Calu3 (cell line): ENCODE data around the gene CHST7. TPM values are rescaled to one million over a fixed set of nuclear protein-coding genes. Genes with fewer than 3 reads are reported as not detected.

ENCODE experiments used
- BruUV-seq: library from RNA; stranded (reverse); fragments of 400-500 nt; replicated peaks from 2 replicates; lab custom pipeline; 2021; lab: Mats Ljungman, UMichigan
- CTCF ChIA-PET: fragments of 300-600 bp; sonication (Branson Sonifier 250); formaldehyde crosslinking; loops from one replicate; lab custom pipeline; 2022; ENCODE audit warnings: antibody characterized with exemption; lab: Charles Lee
- DNase-seq: peaks from one replicate; pipeline ENCODE4 v3.0.0; 2022
- H3K27ac Mint-ChIP-seq: one replicate; pipeline ENCODE4 v1.8.0; 2022; ENCODE audit warnings: mixed read lengths; ENCODE audit not compliant: unreplicated experiment
- H3K27me3 Mint-ChIP-seq: one replicate; pipeline ENCODE4 v1.8.0; 2022; ENCODE audit warnings: mixed read lengths; ENCODE audit not compliant: unreplicated experiment
- H3K36me3 Mint-ChIP-seq: one replicate; pipeline ENCODE4 v1.8.0; 2022; ENCODE audit warnings: mild to moderate bottlenecking, moderate library complexity, mixed read lengths; ENCODE audit not compliant: insufficient read depth, unreplicated experiment
- H3K4me1 Mint-ChIP-seq: one replicate; pipeline ENCODE4 v1.8.0; 2022; ENCODE audit warnings: mild to moderate bottlenecking, low read depth, mixed read lengths; ENCODE audit not compliant: unreplicated experiment
- H3K4me3 Mint-ChIP-seq: one replicate; pipeline ENCODE4 v1.8.0; 2022; ENCODE audit warnings: mild to moderate bottlenecking, low read depth, moderate library complexity, mixed read lengths; ENCODE audit not compliant: unreplicated experiment
- H3K9me3 Mint-ChIP-seq: one replicate; pipeline ENCODE4 v1.8.0; 2022; ENCODE audit warnings: low read depth, mixed read lengths; ENCODE audit not compliant: unreplicated experiment
- intact Hi-C: fragments of 100-400 bp; cut with micrococcal nuclease; formaldehyde crosslinking; loops from one replicate; pipeline ENCODE4 v1.10.0; 2022; ENCODE audit not compliant: unreplicated experiment
- total RNA-seq: library from RNA; stranded (reverse); gene quantifications from 2 replicates; pipeline ENCODE4 v1.2.3, GENCODE V29; 2022
- TF ChIP-seq, protein P1 (sequence below): fragments of 200-600 bp; IDR thresholded peaks from one replicate; pipeline ENCODE4 v1.8.0; 2022; ENCODE audit warnings: antibody characterized with exemption; ENCODE audit not compliant: unreplicated experiment

Gene CHST7
- total RNA-seq, 1 experiment from 2014 or later, result 8.3 TPM

DNA sequence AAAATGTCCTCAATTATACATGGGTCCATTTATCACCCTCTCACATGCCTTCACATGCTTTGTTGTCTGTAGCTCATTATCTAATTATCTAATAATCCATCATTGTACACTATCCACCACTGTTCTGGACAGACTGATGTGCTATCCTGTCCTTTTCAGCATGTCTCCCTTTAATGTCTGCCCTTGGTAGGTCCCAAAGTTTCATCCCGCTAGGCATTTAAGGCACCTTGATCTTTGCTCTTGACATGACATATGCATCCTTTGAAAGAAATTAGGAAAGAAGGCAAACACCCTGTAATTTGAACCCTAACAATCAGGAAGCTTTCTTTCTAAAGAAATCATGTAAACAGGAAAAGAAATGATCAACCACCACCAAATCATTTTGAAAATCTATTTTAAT, 5.7 kb downstream of the CHST7 start:
- peaks cover 16% of the 10 kb centered on the region for H3K4me1 Mint-ChIP-seq
- no peaks in the 10 kb centered on the region for H3K9me3 Mint-ChIP-seq
- H3K4me3 Mint-ChIP-seq, result no peak overlapping the region
- no TSS peak for BruUV-seq
- no peak overlapping the region for H3K27ac Mint-ChIP-seq
- intact Hi-C loops, result no loop called here
- H3K27me3 Mint-ChIP-seq, result no peaks in the 10 kb centered on the region
- TF ChIP-seq, protein P1, sequence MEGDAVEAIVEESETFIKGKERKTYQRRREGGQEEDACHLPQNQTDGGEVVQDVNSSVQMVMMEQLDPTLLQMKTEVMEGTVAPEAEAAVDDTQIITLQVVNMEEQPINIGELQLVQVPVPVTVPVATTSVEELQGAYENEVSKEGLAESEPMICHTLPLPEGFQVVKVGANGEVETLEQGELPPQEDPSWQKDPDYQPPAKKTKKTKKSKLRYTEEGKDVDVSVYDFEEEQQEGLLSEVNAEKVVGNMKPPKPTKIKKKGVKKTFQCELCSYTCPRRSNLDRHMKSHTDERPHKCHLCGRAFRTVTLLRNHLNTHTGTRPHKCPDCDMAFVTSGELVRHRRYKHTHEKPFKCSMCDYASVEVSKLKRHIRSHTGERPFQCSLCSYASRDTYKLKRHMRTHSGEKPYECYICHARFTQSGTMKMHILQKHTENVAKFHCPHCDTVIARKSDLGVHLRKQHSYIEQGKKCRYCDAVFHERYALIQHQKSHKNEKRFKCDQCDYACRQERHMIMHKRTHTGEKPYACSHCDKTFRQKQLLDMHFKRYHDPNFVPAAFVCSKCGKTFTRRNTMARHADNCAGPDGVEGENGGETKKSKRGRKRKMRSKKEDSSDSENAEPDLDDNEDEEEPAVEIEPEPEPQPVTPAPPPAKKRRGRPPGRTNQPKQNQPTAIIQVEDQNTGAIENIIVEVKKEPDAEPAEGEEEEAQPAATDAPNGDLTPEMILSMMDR, result no peak
- H3K36me3 Mint-ChIP-seq, result peaks cover 24% of the 10 kb centered on the region
- CTCF ChIA-PET, result interaction anchor here (0.5 kb wide), 1 partner anchor 803 kb away, joined by 3 read pairs; no protein-coding TSS in a partner anchor
- no peak for DNase-seq

DNA sequence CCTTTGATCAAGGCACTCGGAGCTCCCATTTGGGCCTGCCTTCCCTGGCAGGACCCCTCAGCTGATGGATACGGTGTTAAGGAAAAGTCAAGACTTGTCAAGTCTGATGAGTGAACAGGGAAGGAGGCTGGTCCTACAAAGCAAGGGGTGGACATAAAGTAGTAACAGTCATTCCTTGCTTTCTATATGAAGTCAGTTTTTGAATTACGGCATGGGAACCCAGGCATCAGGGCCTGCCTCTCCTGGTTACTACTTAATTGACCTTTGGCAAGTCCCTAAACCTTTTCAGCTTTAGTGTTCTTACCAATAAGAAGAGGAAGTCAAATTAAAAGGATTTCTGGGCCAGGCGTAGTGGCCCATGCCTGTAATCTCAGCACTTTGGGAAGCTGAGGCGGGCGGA, 7.0 kb downstream of the CHST7 start:
- CTCF ChIA-PET, result no interaction called here
- H3K9me3 Mint-ChIP-seq, result no peaks in the 10 kb centered on the region
- H3K4me3 Mint-ChIP-seq, result no peak overlapping the region
- DNase-seq, result no peak
- H3K27me3 Mint-ChIP-seq, result no peaks in the 10 kb centered on the region
- TF ChIP-seq, protein P1, result no peak
- intact Hi-C loops, result no loop called here
- peaks cover 15% of the 10 kb centered on the region for H3K36me3 Mint-ChIP-seq
- H3K27ac Mint-ChIP-seq, result no peak overlapping the region
- H3K4me1 Mint-ChIP-seq, result peaks cover 19% of the 10 kb centered on the region
- BruUV-seq, result no TSS peak

DNA sequence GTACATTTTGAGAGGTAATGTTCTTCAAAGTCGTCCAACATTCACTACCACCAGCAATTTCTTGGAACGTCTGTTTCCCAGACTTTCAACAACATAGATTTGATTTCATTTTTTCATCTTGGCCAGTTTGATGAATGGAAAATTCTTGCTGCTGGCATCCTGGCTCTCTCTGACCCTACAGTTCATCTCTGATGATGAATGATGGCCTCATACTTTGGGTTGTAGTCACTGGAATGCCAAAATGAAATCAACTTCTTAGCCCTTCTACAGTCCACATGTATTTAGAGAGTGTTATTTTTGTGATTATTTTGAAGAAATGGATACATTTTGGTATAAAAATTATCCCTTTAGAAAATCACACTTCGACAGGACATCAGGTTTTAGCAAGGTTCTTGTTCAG, 8.8 kb downstream of the CHST7 start:
- Mint-ChIP-seq H3K36me3 (peaks cover 5% of the 10 kb centered on the region), H3K4me1 (peaks cover 6% of the 10 kb centered on the region), H3K27ac (no peak overlapping the region), H3K4me3 (no peak overlapping the region), H3K27me3 (no peaks in the 10 kb centered on the region), H3K9me3 (no peaks in the 10 kb centered on the region)
- no TSS peak for BruUV-seq
- intact Hi-C loops, result no loop called here
- TF ChIP-seq, protein P1, result no peak
- DNase-seq, result no peak
- CTCF ChIA-PET, result interaction anchor here (1.2 kb wide), 1 partner anchor 16 kb away, joined by 3 read pairs; no protein-coding TSS in a partner anchor

DNA sequence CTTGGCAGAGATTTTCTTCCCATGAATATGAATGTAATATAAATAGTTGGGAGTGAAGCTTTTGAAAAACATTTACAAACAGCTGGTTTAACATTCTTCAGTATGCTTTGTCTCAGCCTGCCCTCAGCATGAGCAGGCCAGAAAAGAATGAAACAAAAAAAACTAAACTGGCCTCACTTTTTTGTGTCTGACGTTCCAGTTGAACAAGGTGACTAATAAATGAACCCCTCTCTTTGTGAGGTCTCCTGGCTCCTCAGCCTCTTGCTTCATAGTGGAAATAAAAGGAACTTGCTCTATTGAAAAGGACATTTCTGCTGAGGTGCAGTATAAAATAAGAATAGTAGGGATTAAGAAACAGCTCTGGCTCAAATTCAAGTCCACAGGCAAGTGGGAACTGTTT, 9.4 kb downstream of the CHST7 start:
- Mint-ChIP-seq H3K9me3 (no peaks in the 10 kb centered on the region), H3K4me1 (peaks cover 8% of the 10 kb centered on the region), H3K27ac (no peak overlapping the region), H3K36me3 (peaks cover 5% of the 10 kb centered on the region), H3K27me3 (no peaks in the 10 kb centered on the region), H3K4me3 (no peak overlapping the region)
- TF ChIP-seq, protein P1, result no peak
- intact Hi-C loops, result no loop called here
- CTCF ChIA-PET, result no interaction called here
- DNase-seq, result no peak
- BruUV-seq, result no TSS peak
